Panc1 (cell line): Measurements from ENCODE around the gene METTL27.

Experiments
- POLR2AphosphoS5 ChIP-seq: IDR thresholded peaks from 2 replicates; pipeline ENCODE4 v1.6.1; 2012; ENCODE audit warnings: mild to moderate bottlenecking, low read depth, low read length, moderate library complexity
- REST ChIP-seq, 2 experiments: IDR thresholded peaks; 2 replicates each; pipeline ENCODE4 v1.6.1; 2011 to 2012; ENCODE audit warnings: low read depth in 2 of 2, control low read depth in 1 of 2, low read length in 1 of 2, mild to moderate bottlenecking in 1 of 2, moderate library complexity in 1 of 2; ENCODE audit not compliant: insufficient read depth in 1 of 2
- SIN3A ChIP-seq: IDR thresholded peaks from 2 replicates; pipeline ENCODE4 v1.6.1; 2012; ENCODE audit warnings: low read depth, mild to moderate bottlenecking, low read length, moderate library complexity, borderline replicate concordance; ENCODE audit not compliant: insufficient read depth
- TCF7L2 ChIP-seq: IDR thresholded peaks from 2 replicates; pipeline ENCODE4 v1.6.1; 2011; ENCODE audit warnings: mild to moderate bottlenecking, low read depth, low read length, inconsistent platforms
- TF ChIP-seq, protein P1 (sequence below): fragments of 450-650 bp; IDR thresholded peaks from 2 replicates; pipeline ENCODE4 v1.5.1; 2017; ENCODE audit warnings: mild to moderate bottlenecking

- TF ChIP-seq POLR2AphosphoS5: no peak
- TF ChIP-seq, protein P1, sequence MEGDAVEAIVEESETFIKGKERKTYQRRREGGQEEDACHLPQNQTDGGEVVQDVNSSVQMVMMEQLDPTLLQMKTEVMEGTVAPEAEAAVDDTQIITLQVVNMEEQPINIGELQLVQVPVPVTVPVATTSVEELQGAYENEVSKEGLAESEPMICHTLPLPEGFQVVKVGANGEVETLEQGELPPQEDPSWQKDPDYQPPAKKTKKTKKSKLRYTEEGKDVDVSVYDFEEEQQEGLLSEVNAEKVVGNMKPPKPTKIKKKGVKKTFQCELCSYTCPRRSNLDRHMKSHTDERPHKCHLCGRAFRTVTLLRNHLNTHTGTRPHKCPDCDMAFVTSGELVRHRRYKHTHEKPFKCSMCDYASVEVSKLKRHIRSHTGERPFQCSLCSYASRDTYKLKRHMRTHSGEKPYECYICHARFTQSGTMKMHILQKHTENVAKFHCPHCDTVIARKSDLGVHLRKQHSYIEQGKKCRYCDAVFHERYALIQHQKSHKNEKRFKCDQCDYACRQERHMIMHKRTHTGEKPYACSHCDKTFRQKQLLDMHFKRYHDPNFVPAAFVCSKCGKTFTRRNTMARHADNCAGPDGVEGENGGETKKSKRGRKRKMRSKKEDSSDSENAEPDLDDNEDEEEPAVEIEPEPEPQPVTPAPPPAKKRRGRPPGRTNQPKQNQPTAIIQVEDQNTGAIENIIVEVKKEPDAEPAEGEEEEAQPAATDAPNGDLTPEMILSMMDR: no peak
- TF ChIP-seq TCF7L2: no peak
- no peak for TF ChIP-seq SIN3A
- no peak for TF ChIP-seq REST (IDR thresholded peaks at IDR 0.05; ENCODE audit: insufficient read depth in 1 of 2, low read depth in 2 of 2, low read length in 1 of 2)
These were observed 31.3 kb downstream of the METTL27 start for GRCh38 chr7:73810998-73811360.
